ENCODE measurements around the gene DCPS.

Gene DCPS

DNA sequence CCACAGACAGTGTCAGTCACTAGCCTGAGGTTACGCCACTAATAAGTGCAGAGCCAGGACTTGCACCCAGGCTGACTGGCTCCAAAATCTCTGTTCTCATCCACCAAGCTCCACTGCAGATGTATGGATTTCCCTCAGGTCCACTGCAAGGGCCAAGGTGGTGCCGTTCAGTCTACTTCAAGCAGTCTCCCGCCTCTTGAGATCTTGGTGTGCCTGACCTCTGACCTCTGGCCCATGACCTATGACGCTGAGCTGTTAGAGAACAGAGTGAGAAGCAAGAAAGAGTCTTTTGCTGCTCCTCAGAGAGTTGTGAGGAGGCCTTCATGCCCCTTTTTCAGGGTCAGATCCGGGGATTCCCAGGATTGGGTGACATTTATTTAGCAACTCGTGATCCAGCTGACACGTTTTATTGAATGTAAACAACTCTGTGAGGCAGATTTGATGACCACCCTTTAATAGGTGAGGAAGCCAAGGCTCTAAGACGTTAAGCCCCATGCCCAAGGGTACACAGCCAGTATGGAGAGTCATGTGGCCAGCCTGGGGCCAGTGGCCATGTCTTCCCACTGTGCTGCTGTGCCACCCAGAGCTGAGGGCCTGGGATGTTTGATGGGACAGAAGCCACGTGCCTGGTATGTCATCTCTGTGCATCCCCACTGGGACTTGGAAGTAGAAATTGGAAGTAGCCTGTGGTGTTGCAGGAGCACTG lies 25.2 kb downstream of the DCPS start:
- no peak for DNase-seq

DNA sequence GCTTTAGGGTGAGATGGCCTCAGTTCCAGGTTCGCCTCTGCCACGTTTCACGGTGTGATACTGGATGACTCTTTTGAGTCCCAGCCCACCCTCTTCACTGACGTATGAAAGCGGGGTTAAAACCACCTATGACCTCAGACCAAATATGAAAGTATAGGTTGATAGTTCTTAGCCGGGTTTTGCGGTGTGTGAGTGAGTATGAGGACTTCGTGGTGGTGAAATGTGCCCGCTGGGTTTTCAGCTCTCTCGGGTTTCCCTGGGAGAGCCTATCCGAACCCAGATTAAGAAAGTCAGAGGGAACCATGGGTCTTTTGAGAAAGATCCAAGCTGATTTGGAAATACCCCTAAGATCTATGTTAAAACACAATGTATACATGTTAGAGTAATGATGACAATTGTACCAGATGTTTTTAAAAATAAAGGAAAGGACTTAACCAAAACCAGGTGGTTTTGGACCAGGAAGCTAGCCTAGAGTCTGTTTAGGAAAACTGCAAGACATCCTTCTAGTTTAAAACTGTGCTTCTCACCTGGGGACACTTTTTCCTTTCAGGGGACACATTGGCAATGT lies 25.9 kb downstream of the DCPS start:
- peak; percentile 34 for DNase-seq

GRCh38 chr11:126331286-126331685 lies 27.4 kb downstream of the DCPS start:
- DNase-seq: no peak

DNA sequence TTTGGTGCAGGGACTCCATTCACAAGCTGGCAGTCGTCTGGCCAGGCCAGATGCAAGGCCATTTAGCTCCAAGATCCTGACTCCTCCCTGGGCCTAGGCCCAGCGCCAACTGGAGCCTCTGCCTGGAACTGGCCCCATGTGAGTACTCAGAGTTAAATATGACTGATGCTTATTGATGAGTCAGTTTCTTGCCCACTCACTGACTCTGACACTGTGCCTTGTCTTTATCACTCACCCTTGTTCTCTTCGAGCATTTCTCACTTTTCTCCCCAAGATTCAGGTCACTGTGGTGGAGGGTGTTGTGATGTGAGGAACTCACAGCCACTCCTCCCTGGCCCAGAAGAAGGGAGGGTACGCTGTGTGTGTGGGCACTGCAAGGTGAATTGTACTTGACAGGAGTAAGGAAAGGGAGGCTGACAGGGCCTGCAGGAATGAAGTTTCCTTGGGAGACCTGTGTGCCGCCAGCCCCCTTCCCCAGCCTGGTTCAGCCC lies 28.4 kb downstream of the DCPS start:
- DNase-seq: peak; percentile 88

- DNase-seq: no peak
Measured at GRCh38 chr11:126333142-126333541, 29.3 kb downstream of the DCPS start.

DNA sequence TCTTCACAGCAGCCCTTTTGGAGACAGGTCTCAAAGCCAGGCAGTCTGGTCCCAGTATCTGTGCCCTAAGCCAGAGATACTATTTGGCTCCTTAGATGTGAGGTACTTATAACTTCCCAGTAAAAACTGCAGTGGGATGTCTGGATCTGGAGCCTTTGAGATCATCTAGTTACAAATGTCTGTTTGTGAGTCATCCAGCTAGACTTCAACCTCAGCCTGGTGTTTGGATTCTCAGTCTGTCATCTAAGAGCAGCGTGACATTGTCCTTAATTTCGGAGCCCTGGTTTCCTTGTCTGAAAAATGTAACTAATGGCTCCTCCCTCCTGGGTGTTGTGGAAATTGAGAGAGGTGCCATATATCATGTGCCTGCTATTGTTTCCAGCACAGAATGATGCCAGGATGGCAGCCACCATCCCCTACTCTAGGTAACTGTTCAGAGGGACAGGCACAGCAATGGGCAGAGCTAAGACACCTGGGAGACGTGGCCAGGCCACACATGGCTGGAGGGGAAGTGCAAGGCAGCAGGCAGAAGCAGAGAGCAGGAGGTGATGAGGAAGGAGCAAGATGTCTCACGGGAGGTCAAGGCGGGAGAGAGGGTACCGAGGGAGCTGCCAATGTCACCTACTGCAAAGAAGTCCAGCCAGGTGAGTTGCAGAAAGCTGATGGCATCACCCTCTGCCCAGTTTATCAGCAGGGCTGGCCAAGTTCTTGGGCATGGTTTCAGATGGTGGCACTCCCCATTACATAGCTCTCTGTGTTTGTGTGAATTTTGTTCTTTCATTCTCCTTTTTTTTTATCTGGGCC lies 31.0 kb downstream of the DCPS start:
- DNase-seq: peak; percentile 55

- no peak for DNase-seq
Measured at GRCh38 chr11:126335463-126335760, 31.6 kb downstream of the DCPS start.

DNA sequence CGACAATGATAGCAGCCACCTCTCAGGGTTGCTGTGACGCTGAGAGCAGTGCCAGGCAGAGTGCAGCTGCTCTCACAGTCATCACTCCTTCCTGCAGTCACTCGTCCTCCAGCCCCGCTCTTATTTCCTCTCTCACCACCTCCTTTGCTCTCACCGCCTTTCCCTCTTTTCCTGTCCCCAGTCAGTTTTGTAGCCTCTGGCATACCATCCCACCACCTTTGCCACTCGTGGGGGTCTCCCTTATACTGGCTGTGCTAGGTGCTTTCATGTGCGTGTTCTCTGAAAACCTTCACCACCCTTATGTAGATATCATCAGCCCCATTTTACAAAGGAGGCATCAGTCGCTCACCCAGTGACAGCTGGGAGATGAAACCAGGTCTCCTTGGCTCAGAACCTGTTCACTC lies 32.3 kb downstream of the DCPS start:
- DNase-seq: no peak

GRCh38 chr11:126336671-126337101 lies 32.8 kb downstream of the DCPS start:
- no peak for DNase-seq

DNA sequence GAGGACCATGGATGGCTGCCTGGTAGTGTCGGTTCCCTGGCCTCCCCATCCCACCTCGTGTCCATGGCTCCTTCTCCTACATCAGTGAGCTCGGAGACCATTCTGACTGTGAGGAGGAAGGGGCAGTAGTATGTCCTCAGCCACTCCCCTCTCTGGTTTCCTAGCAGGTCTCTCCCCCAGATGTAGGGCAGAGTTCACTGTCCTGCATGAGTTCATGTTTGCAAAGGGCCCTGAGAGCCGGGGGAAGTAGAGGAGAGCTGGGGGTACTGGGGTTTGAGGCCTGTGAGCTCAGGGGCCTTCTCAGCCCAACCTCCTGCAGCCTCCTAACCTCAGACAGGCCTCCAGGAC lies 33.2 kb downstream of the DCPS start:
- DNase-seq: no peak

DNA sequence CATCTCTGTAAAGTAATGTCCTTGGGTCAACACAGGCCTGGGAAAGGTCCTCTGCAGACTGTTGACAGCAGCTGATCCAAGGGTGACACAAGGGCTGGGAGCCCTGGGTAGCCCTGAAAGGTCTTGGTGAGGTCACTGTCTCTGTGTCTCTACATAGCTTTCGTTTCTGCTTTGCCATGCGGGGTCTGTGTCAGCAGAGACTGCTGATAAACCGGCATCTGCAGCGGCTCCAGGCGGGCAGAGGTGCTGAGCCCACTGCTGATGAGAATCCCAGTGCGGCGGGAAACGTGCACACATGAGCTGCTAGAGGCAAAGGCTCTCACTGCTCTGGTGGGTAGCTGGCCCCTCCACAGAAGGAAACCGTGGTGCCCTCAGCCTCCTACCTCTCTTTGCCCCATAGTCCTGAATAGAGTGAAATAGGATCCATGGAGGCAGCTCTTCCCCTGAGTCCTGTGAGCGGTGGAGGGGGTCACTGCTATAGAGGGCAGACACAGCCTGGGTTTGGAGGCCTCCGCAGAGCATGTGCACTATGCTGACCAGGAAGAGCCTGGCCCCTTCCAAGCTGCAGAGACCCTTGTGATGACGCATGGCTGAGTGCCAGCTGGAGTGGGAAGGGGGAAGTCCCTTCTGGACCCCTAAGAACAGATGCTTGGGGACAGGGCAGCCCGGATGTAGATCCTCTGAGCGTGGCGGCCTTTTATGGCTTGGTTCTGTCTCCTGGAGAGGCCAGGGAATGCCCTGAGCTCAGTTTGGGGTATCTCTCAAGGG lies 33.8 kb downstream of the DCPS start:
- DNase-seq: no peak

- DNase-seq: no peak
Measured at GRCh38 chr11:126338346-126339055, 34.6 kb downstream of the DCPS start.

GRCh38 chr11:126339073-126339862 lies 35.4 kb downstream of the DCPS start:
- peak; percentile 31 for DNase-seq

DNA sequence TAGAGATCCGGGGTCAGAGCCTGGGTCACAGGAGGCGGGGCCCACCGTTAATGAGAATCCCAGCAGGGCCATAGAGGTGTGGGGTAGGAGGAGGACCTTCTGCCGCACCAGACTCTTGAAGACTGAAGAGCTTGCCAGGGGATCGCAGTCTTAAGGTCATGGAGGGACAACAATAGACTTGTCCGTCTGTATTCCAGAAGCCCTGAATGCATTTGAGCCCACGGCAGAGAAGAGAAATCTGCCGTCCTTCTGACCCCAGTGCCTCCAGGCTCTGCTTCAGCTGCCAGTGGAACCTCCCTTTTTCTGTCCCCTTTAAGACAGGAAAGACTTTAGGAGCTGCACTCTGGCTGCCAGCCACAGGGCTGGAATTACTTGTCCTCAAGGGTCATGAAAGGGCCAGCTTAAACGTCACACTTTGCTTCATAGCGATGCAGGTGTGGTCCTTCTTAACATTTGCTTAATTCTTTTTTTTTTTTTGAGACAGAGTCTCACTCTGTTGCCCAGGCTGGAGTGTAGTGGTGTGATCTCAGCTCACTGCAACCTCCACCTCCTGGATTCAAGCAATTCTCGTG lies 36.1 kb downstream of the DCPS start:
- DNase-seq: peak; percentile 47

- no peak for DNase-seq
Measured at GRCh38 chr11:126340960-126341606, 37.2 kb downstream of the DCPS start.

DNA sequence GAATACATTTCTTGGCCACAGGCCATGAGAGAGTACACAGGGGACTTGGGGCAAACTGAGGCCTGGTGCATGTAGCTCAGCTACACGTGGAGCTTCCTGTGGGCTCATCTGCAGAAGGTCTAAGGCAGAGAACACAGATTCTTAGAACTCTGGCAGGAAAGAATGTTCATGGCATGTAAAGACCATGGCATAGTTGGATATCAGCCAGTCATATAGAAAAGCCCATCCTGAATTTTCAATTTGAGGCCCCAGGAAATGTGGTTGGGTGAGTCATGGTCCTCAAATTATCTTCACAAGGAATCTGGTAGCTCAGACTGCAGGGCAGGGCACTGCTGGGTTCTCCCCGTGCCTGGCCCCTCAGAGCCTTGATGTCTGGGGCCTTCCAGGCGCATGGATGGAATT lies 37.9 kb downstream of the DCPS start:
- peak; percentile 96 for DNase-seq

- no peak for DNase-seq
Measured at GRCh38 chr11:126343051-126343450, 39.2 kb downstream of the DCPS start.

GRCh38 chr11:126344141-126345080 lies 40.6 kb downstream of the DCPS start:
- no peak for DNase-seq

DNA sequence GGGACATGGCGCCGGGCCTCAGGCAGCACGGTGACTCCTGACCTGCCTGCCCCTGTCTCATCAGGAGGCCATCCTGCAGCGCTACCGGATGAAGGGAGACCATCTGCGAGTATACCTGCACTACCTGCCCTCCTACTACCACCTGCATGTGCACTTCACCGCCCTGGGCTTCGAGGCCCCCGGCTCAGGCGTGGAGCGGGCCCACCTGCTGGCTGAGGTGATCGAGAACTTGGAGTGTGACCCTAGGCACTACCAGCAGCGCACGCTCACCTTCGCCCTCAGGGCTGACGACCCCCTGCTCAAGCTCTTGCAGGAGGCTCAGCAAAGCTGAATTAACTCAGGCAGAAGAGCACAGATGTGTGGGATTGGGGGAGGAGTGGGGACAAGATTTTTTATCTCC lies 41.4 kb downstream of the DCPS start:
- DNase-seq: no peak
